ENCODE data around the gene SMIM45.

The SMIM45 gene

DNA sequence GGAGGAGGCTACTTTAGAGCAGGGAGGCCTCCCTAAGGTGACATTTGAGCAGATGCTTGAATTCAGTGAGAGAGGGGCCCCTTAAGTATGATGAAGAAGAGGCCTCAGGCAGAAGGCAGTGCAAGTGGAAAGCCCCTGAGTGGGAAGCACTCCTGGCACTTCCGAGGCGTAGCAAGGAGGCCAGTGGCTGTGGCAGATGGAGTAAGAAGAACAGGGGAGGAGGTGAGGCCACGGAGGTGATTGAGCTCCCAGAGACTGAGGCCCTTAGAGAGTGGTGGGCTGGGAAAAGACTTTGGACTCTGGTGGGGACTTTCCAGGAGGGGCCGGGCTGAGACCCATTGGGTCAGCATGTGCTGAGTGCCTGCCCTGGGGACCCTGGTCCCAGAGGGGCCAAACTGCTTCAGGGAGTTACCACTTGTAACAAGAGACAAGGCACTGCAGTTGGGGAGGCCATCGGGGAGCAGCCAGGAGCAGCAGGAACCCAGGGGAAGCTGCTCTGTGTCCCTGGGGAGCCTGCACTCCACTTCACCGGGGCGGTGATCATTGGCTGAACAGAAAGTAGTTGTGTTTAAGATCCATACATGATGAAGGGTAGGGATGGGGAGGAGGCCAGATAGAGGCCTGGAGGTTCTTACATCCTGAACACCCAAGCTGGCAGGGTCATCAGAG is 2.5 kb upstream of the SMIM45 start:
- no peak overlapping the region for H3K4me3 ChIP-seq (ENCODE audit: low read length)
- DNase-seq (ENCODE audit: low read depth) = no peak
- TF ChIP-seq, protein P1, sequence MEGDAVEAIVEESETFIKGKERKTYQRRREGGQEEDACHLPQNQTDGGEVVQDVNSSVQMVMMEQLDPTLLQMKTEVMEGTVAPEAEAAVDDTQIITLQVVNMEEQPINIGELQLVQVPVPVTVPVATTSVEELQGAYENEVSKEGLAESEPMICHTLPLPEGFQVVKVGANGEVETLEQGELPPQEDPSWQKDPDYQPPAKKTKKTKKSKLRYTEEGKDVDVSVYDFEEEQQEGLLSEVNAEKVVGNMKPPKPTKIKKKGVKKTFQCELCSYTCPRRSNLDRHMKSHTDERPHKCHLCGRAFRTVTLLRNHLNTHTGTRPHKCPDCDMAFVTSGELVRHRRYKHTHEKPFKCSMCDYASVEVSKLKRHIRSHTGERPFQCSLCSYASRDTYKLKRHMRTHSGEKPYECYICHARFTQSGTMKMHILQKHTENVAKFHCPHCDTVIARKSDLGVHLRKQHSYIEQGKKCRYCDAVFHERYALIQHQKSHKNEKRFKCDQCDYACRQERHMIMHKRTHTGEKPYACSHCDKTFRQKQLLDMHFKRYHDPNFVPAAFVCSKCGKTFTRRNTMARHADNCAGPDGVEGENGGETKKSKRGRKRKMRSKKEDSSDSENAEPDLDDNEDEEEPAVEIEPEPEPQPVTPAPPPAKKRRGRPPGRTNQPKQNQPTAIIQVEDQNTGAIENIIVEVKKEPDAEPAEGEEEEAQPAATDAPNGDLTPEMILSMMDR (conservative IDR thresholded peaks at IDR 0.05; ENCODE audit: low read length) = no peak

DNA sequence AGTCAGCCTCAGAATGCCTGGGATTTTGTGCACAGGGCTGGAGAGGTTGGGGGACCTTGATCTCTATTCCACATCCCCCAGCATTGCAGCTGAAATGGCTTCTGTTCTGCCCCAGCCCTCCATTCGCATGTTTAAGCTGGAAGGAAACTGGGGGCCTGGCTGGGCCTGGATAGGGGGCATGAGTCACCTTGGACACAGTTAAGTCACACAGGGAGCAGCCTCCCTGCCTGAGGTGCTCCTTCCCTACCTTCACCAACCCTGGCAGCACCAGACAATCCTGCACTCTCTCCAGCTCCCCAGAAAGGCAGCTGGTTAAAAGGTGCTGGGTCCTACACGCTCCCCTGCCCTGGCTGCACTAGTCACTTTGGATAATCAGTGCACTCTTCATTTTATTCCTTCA is 763 bp downstream of the SMIM45 start:
- TF ChIP-seq, protein P1 (conservative IDR thresholded peaks at IDR 0.05; ENCODE audit: low read length) = no peak
- DNase-seq (ENCODE audit: low read depth) = no peak
- H3K4me3 ChIP-seq (ENCODE audit: low read length) = no peak overlapping the region

DNA sequence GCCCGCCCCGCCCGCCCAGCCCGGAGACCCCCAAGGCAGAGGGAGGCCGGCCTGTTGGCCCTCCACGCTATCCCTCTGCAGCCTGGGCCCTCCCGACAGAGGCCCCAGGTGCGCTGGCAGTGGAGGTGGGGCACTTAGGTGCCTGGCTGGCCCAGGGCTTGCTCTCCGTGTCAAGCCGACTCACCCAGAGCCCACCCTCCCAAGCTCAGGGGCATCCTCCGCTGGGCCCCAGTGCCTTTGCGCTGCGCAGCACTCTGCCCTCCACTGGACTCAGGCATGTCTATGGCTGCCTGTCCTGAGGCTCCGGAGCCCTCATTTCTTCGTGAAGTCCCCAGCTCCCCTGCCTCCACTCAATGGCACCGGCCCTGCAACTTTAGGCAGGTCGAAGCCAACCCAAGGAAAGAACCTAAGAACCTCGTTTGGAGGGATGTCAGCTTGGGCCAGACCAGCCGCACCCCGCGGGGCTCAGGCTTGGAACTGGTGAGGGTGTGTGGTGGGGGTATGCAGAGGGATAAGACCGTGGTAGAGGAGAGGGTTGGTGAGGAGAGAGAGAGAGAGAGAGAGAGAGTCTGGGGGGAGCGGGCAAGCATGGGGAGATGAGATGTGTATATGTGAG is 6.1 kb downstream of the SMIM45 start:
- no peak for DNase-seq (ENCODE audit: low read depth)
- TF ChIP-seq, protein P1 (conservative IDR thresholded peaks at IDR 0.05; ENCODE audit: low read length) = no peak
- no peak overlapping the region for H3K4me3 ChIP-seq (ENCODE audit: low read length)

DNA sequence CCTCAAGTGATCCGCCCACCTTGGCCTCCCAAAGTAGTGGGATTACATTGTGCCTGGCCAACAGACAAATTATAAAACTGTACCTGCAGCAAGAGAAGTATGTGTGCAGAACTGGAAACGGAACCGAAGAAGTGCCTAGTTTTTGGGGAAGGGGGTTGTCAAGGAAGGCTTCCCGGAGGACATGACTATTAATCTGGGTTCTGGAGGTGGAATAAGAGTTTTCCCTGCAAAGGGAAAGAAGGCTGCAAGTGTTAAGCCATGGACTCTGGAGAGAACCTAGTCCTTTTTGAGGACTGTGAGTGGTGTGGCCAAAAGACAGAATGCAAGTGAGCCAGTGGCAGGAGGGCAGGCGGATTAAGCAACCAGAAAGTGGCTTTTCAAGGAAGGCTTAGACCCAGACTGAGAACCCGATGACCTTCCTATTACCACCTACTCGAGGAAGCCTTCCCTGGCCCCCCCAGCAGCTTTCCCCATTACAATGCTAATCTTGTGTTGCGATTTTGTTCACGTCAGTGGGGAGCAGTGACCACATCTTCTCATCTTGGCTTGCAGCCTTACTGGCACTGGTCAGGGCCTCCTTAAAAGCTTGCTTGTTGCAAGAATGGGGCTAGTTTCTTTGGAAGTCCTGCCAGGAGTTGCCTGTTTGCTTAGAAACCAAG is 11.6 kb downstream of the SMIM45 start:
- peak; percentile 66 for DNase-seq (ENCODE audit: low read depth)

DNA sequence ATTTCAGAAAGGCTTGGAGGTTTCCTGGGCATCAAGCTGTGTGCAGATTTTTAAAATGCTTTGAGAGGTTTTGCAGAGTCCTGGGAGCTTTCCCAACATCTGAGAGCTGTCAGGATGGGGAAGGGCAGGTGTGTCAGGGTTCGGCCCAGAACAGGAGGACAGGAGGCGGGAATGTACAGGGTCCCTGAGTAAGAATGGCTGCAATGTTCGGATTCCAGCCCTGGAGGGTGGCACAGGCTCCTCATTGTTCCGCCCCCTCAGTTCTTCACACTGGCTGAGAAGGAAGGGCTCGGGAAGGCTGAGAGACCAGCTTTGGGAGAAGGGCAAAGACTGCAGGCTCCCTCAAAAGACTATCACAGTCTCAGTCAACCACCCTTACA is 12.2 kb downstream of the SMIM45 start:
- H3K4me3 ChIP-seq (ENCODE audit: low read length) = no peak overlapping the region
- DNase-seq (ENCODE audit: low read depth) = no peak
- TF ChIP-seq, protein P1 (conservative IDR thresholded peaks at IDR 0.05; ENCODE audit: low read length) = no peak

More for the DNA sequence above, 11.6 kb downstream of the SMIM45 start:
- TF ChIP-seq, protein P1 (conservative IDR thresholded peaks at IDR 0.05; ENCODE audit: low read length) = no peak
- no peak overlapping the region for H3K4me3 ChIP-seq (ENCODE audit: low read length)

DNA sequence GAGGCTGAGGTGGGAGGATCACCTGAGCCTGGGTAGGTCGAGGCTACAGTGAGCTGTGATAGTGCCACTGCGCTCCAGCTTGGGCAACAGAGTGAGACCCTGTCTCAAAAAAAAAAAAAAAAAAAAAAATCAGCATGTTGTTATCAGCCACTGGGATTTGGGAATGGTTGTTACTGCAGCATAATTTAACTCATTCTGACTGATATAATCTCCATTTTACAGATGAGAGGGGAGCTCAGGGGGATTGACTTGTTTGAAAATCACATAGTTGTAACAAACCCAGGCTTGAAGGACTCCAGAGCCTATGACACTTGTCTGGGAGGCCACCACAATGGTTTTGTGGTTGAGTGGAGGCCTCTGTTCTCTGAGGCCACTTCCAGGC is 14.3 kb downstream of the SMIM45 start:
- TF ChIP-seq, protein P1 (conservative IDR thresholded peaks at IDR 0.05; ENCODE audit: low read length) = no peak
- no peak for DNase-seq (ENCODE audit: low read depth)

More for the DNA sequence above, 14.3 kb downstream of the SMIM45 start:
- no peak overlapping the region for H3K4me3 ChIP-seq (ENCODE audit: low read length)
